Urinary bladder (tissue), 4 donors: ENCODE data around the gene SLC25A26. TPM values are rescaled to one million over a fixed set of nuclear protein-coding genes. Genes with fewer than 3 reads are reported as not detected.
"Not testable (repeated sequence)": the region's sequence is repeated elsewhere in the genome, so short reads cannot be mapped to it uniquely, and the experiment has no call there.

Experiments
- DNase-seq: peaks from one replicate; pipeline ENCODE4 v3.0.0-alpha.2; 2015; ENCODE audit errors: extremely low spot score
- H3K27ac ChIP-seq: one replicate; pipeline ENCODE4 v1.5.1; 2013; ENCODE audit warnings: low read depth, mild to moderate bottlenecking, moderate library complexity
- H3K36me3 ChIP-seq: one replicate; pipeline ENCODE4 v1.6.1; 2013; ENCODE audit warnings: mild to moderate bottlenecking, moderate library complexity; ENCODE audit not compliant: insufficient read depth
- H3K4me1 ChIP-seq: one replicate; pipeline ENCODE4 v1.6.1; 2013; ENCODE audit warnings: mild to moderate bottlenecking, moderate library complexity; ENCODE audit not compliant: insufficient read depth
- H3K4me3 ChIP-seq: one replicate; pipeline ENCODE4 v1.5.1; 2013; ENCODE audit warnings: low read depth, low read length
- WGBS: extraction: QIAGEN DNeasy Blood & Tissue Kit; methylation state at CpG from one replicate; pipeline ENCODE4 v1.1.7; 2013; 5-methylcytosine and 5-hydroxymethylcytosine counted together
- polyA plus RNA-seq: library from polyadenylated mRNA; stranded (reverse); fragments of 200-250 nt; gene quantifications from one replicate; pipeline ENCODE4 v1.2.3, GENCODE V29; 2013
- small RNA-seq: library from RNA; depleted of rRNA; stranded (forward); fragments of <200 nt; gene quantifications from one replicate; pipeline ENCODE3, GENCODE V24; 2014
- total RNA-seq: library from RNA; depleted of rRNA; stranded (reverse); fragments of >200 nt; gene quantifications from one replicate; pipeline ENCODE4 v1.2.3, GENCODE V29; 2014
- donor health status: healthy with polysubstance abuse.
- donor health status: healthy.

SLC25A26 gene
- total and polyA plus RNA-seq, 2 donors, result 19.1 to 21.6 TPM

- Histone ChIP-seq H3K4me3 (no peak overlapping the region), H3K27ac (no peak overlapping the region), H3K36me3 (no peaks in the 10 kb centered on the region), H3K4me1 (no peaks in the 10 kb centered on the region)
- DNase-seq, result no peak
- 62% methylated on average over 14 of the region's 14 CpGs for WGBS
These were observed 195.9 kb downstream of the SLC25A26 start for GRCh38 chr3:66416556-66417304.

GRCh38 chr3:66418475-66418931 is 197.7 kb downstream of the SLC25A26 start:
- H3K4me1 ChIP-seq, result no peaks in the 10 kb centered on the region
- no peak for DNase-seq
- no peak overlapping the region for H3K4me3 ChIP-seq
- 70% methylated on average over 12 of the region's 12 CpGs for WGBS
- no peak overlapping the region for H3K27ac ChIP-seq
- H3K36me3 ChIP-seq, result no peaks in the 10 kb centered on the region

GRCh38 chr3:66419036-66419435 is 198.2 kb downstream of the SLC25A26 start:
- WGBS, result 96% methylated on average over 14 of the region's 14 CpGs
- no peak overlapping the region for H3K4me3 ChIP-seq
- no peak for DNase-seq
- no peaks in the 10 kb centered on the region for H3K36me3 ChIP-seq
- H3K27ac ChIP-seq, result no peak overlapping the region
- no peaks in the 10 kb centered on the region for H3K4me1 ChIP-seq

- H3K4me1 ChIP-seq, H3K27ac ChIP-seq: not testable (repeated sequence)
- WGBS, result 100% methylated on average over 3 of the region's 3 CpGs
These were observed 200.3 kb downstream of the SLC25A26 start for GRCh38 chr3:66421144-66421543.

GRCh38 chr3:66421893-66422292 is 201.1 kb downstream of the SLC25A26 start:
- not testable (repeated sequence) for H3K27ac ChIP-seq, DNase-seq, H3K36me3 ChIP-seq, H3K4me1 ChIP-seq, H3K4me3 ChIP-seq
- WGBS, result 95% methylated on average over 3 of the region's 3 CpGs

More at GRCh38 chr3:66421144-66421543, 200.3 kb downstream of the SLC25A26 start:
- DNase-seq, H3K4me3 ChIP-seq, H3K36me3 ChIP-seq: not testable (repeated sequence)

GRCh38 chr3:66423791-66424190 is 203.0 kb downstream of the SLC25A26 start:
- no peak for DNase-seq
- no peak overlapping the region for H3K4me3 ChIP-seq
- H3K4me1 ChIP-seq, result no peaks in the 10 kb centered on the region
- 40% methylated on average over 3 of the region's 3 CpGs for WGBS
- H3K36me3 ChIP-seq, result no peaks in the 10 kb centered on the region
- H3K27ac ChIP-seq, result no peak overlapping the region

- no peaks in the 10 kb centered on the region for H3K36me3 ChIP-seq
- no peak overlapping the region for H3K4me3 ChIP-seq
- no peak for DNase-seq
- no peak overlapping the region for H3K27ac ChIP-seq
- WGBS, result 24% methylated on average over 5 of the region's 5 CpGs
- no peaks in the 10 kb centered on the region for H3K4me1 ChIP-seq
These were observed 204.2 kb downstream of the SLC25A26 start for GRCh38 chr3:66425032-66425431.

GRCh38 chr3:66425576-66426114 is 204.8 kb downstream of the SLC25A26 start:
- Histone ChIP-seq H3K4me1 (no peaks in the 10 kb centered on the region), H3K27ac (no peak overlapping the region), H3K36me3 (no peaks in the 10 kb centered on the region), H3K4me3 (no peak overlapping the region)
- no peak for DNase-seq
- 84% methylated on average over 7 of the region's 7 CpGs for WGBS

- Histone ChIP-seq H3K4me1 (no peaks in the 10 kb centered on the region), H3K36me3 (no peaks in the 10 kb centered on the region), H3K27ac (no peak overlapping the region), H3K4me3 (no peak overlapping the region)
- 86% methylated on average over 1 of the region's 1 CpG for WGBS
- no peak for DNase-seq
These were observed 205.3 kb downstream of the SLC25A26 start for GRCh38 chr3:66426135-66426534.

- H3K27ac ChIP-seq, result no peak overlapping the region
- no peak overlapping the region for H3K4me3 ChIP-seq
- no peak for DNase-seq
- 97% methylated on average over 3 of the region's 3 CpGs for WGBS
- H3K4me1 ChIP-seq, result no peaks in the 10 kb centered on the region
- no peaks in the 10 kb centered on the region for H3K36me3 ChIP-seq
These were observed 206.6 kb downstream of the SLC25A26 start for GRCh38 chr3:66427352-66427751.

- no peaks in the 10 kb centered on the region for H3K36me3 ChIP-seq
- no peak overlapping the region for H3K27ac ChIP-seq
- no peak for DNase-seq
- no peak overlapping the region for H3K4me3 ChIP-seq
- WGBS, result 87% methylated on average over 5 of the region's 5 CpGs
- no peaks in the 10 kb centered on the region for H3K4me1 ChIP-seq
These were observed 207.2 kb downstream of the SLC25A26 start for GRCh38 chr3:66427951-66428474.

Small RNAs within 50 kb of the gene (small RNA-seq; reads per million reads assigned to genes)
- gene RN7SL482P (not detected), gene RNU6-787P (not detected)

Other genes with a start within 250 kb of the SLC25A26 start
- gene MAGI1, start 182.1 kb upstream of the SLC25A26 start, total RNA-seq, result 46.7 TPM
- gene MAGI1, start 182.1 kb upstream of the SLC25A26 start, polyA plus RNA-seq, result 9.7 TPM